Ovary (tissue), 3 donors: Measurements from ENCODE around the gene CELF6.

ENCODE experiments used
- EP300 ChIP-seq: sonication (generic); formaldehyde crosslinking; IDR thresholded peaks from one replicate; pipeline ENCODE4 v1.6.1; 2017; ENCODE audit warnings: antibody characterized with exemption
- TF ChIP-seq, protein P1 (sequence below), 3 donors: fragments of 450-650 bp in 2 of 3; fragments of 200-600 bp in 1 of 3; IDR thresholded peaks; one replicate each; pipeline versions ENCODE4 v1.5.1 to v1.8.0; 2016 to 2022; ENCODE audit warnings: antibody characterized with exemption in 3 of 3, mild to moderate bottlenecking in 1 of 3
- donor health status: DM: no; HTN: no; CAD: no.

DNA sequence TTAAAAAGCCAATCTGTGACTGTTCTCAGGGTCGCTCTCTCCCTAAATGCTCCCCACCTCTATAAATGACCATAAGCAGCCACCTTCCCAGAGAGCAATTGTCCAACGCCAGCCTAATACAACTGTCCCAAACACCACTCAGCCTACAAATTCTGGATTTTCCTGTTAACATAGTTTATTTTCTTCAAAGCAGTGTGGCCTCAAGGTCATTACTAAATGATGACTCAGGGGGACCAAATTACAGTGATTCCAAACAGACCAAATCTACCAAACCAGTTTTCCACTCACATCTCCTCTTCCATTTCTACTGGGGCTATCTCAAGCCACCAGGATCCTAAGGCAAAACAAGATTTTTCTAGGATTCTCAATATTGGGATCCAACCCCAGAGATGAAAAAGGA, 33.3 kb upstream of the CELF6 start:
- TF ChIP-seq EP300 = no peak
- TF ChIP-seq, protein P1, sequence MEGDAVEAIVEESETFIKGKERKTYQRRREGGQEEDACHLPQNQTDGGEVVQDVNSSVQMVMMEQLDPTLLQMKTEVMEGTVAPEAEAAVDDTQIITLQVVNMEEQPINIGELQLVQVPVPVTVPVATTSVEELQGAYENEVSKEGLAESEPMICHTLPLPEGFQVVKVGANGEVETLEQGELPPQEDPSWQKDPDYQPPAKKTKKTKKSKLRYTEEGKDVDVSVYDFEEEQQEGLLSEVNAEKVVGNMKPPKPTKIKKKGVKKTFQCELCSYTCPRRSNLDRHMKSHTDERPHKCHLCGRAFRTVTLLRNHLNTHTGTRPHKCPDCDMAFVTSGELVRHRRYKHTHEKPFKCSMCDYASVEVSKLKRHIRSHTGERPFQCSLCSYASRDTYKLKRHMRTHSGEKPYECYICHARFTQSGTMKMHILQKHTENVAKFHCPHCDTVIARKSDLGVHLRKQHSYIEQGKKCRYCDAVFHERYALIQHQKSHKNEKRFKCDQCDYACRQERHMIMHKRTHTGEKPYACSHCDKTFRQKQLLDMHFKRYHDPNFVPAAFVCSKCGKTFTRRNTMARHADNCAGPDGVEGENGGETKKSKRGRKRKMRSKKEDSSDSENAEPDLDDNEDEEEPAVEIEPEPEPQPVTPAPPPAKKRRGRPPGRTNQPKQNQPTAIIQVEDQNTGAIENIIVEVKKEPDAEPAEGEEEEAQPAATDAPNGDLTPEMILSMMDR (IDR thresholded peaks at IDR 0.05) = no peak
